Stimulated activated CD4-positive, alpha-beta T cell treated with anti-CD3 and anti-CD28 coated beads, TNF-alpha, amount 100 ng/mL, for 48 hours (primary cell): ENCODE measurements around the gene CTSW.

Experiments
- DNase-seq, 3 donors: peaks; one replicate each; pipeline ENCODE4 v3.0.0-alpha.2; 2020; ENCODE audit warnings: low read depth in 3 of 3

CTSW gene

GRCh38 chr11:65867284-65868071 is 12.2 kb upstream of the CTSW start:
- DNase-seq, result no peak

GRCh38 chr11:65868076-65868667 is 11.5 kb upstream of the CTSW start:
- DNase-seq, result no peak

- no peak for DNase-seq
Observed at GRCh38 chr11:65868907-65869306, 10.7 kb upstream of the CTSW start.

GRCh38 chr11:65869643-65870306 is 9.9 kb upstream of the CTSW start:
- DNase-seq, result no peak

- DNase-seq, result no peak
Observed at GRCh38 chr11:65870307-65870658, 9.4 kb upstream of the CTSW start.

GRCh38 chr11:65870706-65871681 is 8.6 kb upstream of the CTSW start:
- DNase-seq, result no peak

GRCh38 chr11:65871811-65872548 is 7.7 kb upstream of the CTSW start:
- no peak for DNase-seq

- DNase-seq, result no peak
Observed at GRCh38 chr11:65872586-65873317, 6.9 kb upstream of the CTSW start, which contains the start of gene EFEMP2. Gene EFEMP2, minus strand, starts transcription at chr11:65872800. Its CDS starts 446 bp downstream, at chr11:65872354.

GRCh38 chr11:65873318-65874156 is 6.1 kb upstream of the CTSW start:
- peak; percentile 90 to 97 (median 93) for DNase-seq

- no peak for DNase-seq
Observed at GRCh38 chr11:65880027-65880426, 390 bp downstream of the CTSW start.

- no peak for DNase-seq
Observed at GRCh38 chr11:65880844-65881421, 1.3 kb downstream of the CTSW start.

GRCh38 chr11:65882120-65883057 is 2.8 kb downstream of the CTSW start:
- DNase-seq, result no peak

GRCh38 chr11:65883058-65883761 is 3.6 kb downstream of the CTSW start:
- DNase-seq, result no peak

GRCh38 chr11:65883786-65884715 is 4.4 kb downstream of the CTSW start:
- no peak for DNase-seq

GRCh38 chr11:65884716-65885092 is 5.1 kb downstream of the CTSW start:
- DNase-seq, result peak in 2 of 3 donors; percentile 74 to 75

GRCh38 chr11:65885231-65885630 is 5.6 kb downstream of the CTSW start:
- DNase-seq, result no peak
